ENCODE data around the gene PARVG.
A peak's percentile ranks its signal among the peaks of the same experiment; 100 is the strongest.

The PARVG gene, protein sequence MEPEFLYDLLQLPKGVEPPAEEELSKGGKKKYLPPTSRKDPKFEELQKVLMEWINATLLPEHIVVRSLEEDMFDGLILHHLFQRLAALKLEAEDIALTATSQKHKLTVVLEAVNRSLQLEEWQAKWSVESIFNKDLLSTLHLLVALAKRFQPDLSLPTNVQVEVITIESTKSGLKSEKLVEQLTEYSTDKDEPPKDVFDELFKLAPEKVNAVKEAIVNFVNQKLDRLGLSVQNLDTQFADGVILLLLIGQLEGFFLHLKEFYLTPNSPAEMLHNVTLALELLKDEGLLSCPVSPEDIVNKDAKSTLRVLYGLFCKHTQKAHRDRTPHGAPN

GRCh38 chr22:44180706-44181032 lies at the start of gene PARVG:
Gene PARVG (plus strand): TSS chr22:44180925. CDS start chr22:44183330, 2,405 bp downstream.
- DNase-seq (ENCODE audit: low read depth), result peak; percentile 11

- DNase-seq (ENCODE audit: low read depth), result no peak
Measured at GRCh38 chr22:44131412-44131811, 49.3 kb upstream of the PARVG start.

GRCh38 chr22:44131989-44132685 lies 48.6 kb upstream of the PARVG start:
- no peak for DNase-seq (ENCODE audit: low read depth)

- DNase-seq (ENCODE audit: low read depth), result no peak
Measured at GRCh38 chr22:44132724-44133123, 48.0 kb upstream of the PARVG start.

- DNase-seq (ENCODE audit: low read depth), result no peak
Measured at GRCh38 chr22:44133161-44133560, 47.6 kb upstream of the PARVG start.

DNA sequence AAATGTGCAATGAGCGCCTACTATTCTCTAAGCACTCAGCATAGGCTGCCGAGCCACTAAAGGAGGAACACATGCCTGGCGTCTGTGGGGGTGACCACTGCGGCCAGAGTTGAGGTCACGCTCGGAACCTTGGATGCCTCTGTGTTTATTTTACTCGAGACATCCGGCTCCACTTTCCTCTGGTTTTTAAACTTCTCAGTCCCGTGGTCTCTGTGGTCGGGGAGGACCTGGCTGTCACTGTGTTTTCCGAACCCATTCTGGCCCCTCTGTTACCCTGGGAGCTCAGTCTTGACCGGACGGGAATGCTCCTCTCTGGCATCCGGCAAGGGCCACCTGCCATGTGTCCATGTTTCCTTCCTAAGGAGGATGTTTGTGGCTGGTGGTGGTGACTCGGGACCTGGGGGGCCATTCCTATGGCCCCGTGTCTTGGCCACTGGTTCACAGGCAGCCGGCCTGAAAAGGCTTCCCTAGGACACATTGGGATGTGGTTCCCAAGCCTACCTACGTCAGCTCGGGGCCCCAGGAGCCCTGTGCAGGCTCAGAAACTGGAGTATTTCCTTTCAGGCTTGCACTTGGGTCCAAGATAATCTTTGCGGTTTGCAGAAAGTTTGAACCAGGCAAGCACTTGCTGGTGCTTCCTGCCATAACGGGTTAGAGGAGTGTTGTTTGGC lies 46.7 kb upstream of the PARVG start:
- DNase-seq (ENCODE audit: low read depth), result no peak

- DNase-seq (ENCODE audit: low read depth), result no peak
Measured at GRCh38 chr22:44136112-44136511, 44.6 kb upstream of the PARVG start.

DNA sequence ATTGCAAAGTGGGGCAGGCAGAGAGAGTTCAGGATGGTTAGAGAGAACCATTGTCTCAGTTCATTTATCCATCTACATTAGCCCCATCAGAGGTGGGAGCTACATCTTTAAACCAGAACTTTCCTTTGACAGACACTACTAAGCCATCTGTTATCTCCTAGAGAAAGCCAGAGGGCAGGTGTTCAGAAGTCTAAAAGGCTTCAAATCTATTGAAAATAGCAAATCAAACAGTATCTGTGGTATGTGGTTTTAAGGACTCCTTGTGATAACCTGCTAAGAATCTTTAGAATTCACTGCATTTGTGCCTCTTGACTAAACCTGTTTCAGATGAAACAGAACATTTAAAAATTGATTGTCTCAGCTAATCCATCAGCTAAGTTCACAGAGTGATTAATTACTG lies 43.9 kb upstream of the PARVG start:
- no peak for DNase-seq (ENCODE audit: low read depth)

- no peak for DNase-seq (ENCODE audit: low read depth)
Measured at GRCh38 chr22:44137415-44137814, 43.3 kb upstream of the PARVG start.

GRCh38 chr22:44139773-44140172 lies 41.0 kb upstream of the PARVG start:
- no peak for DNase-seq (ENCODE audit: low read depth)

GRCh38 chr22:44142421-44143104 lies 38.2 kb upstream of the PARVG start:
- DNase-seq (ENCODE audit: low read depth), result no peak

DNA sequence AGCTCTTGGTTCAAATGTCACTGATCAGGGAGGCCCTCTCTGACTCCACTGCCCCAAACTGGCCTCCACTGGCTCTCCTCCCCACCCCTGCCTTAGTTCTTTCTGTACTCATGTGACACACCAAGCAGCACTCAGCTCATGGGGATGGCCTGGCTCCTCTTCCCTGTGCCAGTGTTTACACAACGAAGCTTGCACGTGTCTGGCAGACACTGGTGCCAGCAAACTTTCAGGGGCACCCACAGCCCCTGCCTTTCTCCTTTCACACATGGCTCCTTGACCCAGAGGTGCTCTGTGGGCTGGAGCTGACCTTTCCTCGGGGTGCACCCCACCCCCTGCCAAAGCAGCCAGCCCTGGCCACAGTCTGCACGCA lies 37.6 kb upstream of the PARVG start:
- no peak for DNase-seq (ENCODE audit: low read depth)

- DNase-seq (ENCODE audit: low read depth), result no peak
Measured at GRCh38 chr22:44143579-44143978, 37.1 kb upstream of the PARVG start.

DNA sequence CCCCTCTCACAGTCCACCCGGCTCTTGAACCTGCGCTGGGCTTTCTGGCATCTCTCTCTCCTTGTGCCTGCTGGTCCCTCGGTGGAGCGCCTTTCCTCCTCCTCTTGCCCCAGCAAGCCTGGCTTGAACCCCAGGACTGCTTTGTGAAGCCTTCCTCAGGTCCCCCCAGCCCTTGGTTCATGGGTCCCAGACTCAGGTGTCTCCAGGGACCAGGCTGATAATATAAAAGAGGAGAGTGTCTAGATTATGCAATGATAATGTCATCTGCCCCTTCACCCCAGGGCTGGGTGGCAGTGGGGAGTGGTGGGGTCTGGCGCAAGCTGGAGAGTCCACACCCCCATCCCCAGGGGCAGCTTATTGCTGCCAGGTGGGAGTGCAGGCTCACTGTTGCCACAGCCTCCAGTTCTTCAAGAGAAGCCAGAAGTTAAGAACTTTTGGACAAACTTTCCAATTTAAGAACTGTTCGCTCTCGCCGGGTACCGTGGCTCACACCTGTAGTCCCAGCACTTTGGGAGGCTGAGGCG lies 36.6 kb upstream of the PARVG start:
- no peak for DNase-seq (ENCODE audit: low read depth)

DNA sequence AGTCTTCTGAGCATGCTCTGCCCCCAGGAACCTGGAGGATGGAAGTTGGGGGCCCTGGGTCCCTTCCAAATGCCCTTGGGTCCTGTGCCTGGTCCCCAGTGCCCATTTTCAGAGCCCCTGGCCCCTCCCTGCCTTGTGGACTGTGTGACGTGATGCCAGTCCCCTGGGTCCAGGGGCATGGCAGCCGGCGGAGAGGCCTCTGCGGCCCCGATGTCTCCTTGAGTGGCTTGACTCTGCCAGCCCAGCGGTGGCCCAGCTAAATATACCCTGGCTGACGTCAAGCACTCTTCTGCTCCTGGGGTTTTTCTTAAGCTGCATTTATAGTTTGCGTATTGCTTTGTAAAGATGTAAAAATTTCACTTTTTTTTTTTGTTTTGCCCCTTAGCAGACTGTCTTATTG lies 35.2 kb upstream of the PARVG start:
- no peak for DNase-seq (ENCODE audit: low read depth)

- no peak for DNase-seq (ENCODE audit: low read depth)
Measured at GRCh38 chr22:44146088-44146861, 34.5 kb upstream of the PARVG start.

- no peak for DNase-seq (ENCODE audit: low read depth)
Measured at GRCh38 chr22:44147008-44147645, 33.6 kb upstream of the PARVG start.

DNA sequence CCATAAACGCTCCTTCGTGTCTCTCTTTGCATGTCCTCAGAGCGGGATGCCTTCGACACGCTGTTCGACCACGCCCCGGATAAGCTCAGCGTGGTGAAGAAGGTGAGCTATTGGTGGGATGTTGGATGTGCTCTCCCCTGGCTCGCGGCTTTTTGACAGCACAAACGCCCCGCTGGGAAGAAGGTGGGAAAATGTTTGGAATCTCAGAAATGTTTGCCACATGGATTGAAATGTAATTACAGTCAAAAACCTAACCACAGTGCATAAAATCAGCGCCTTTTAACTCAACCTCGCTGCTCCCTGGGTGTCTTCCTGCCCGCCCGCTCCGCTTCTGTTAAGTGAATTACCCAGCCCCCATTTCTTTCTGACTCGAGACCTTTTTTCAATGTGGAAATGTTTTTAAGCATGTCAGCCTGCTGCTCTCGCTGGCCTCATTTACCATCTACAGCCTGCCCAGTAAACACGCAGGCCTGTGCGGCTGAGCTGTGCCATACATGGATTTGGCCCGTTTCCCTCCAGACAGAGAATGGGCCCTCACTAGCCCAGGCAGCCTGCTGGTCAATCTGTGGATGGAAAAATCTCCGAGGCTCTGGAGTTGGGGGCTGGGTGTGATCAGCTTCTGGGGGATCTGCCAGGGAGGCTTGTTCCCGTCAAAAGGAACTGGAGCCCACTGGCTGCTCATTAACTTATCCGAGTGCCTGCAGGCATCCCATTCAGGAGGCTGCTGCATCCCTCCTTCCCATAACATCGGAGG lies 32.7 kb upstream of the PARVG start:
- DNase-seq (ENCODE audit: low read depth), result no peak

GRCh38 chr22:44151676-44152075 lies 29.0 kb upstream of the PARVG start:
- DNase-seq (ENCODE audit: low read depth), result no peak

DNA sequence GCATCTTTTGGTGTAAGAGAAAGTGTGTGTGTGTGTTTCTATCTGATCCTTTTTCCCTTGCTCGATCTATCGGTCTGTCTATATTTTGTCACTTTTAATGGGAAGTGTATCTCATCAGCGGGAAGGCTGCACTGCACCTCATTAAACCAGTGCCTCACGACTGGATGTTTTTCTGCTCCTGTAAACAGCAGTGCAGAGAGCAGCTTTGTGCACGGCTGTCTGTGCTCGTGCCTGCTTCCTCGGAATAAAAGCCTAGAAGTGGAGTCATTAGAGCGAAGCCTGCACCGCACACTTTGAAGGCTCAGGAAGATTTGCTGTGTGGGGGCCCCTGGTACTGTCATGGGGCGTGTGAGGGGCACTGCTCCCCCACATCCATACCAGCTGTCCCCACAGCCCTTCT lies 27.0 kb upstream of the PARVG start:
- no peak for DNase-seq (ENCODE audit: low read depth)

Measured in activated T-cell treated with anti-CD3 and anti-CD28 coated beads for 1 hour (primary cell).